HG03139 (cell line): ENCODE measurements around the gene CORO2A.
"Not testable (repeated sequence)": the region's sequence is repeated elsewhere in the genome, so short reads cannot be mapped to it uniquely, and the experiment has no call there.

ENCODE experiments used
- ATAC-seq: cut with Tn5 transposase; IDR thresholded peaks from one replicate; pipeline ENCODE4 v1.9.1; 2021; ENCODE audit not compliant: unreplicated experiment

CORO2A gene

GRCh38 chr9:98086461-98086860 is 106.0 kb downstream of the CORO2A start:
- no peak for ATAC-seq

DNA sequence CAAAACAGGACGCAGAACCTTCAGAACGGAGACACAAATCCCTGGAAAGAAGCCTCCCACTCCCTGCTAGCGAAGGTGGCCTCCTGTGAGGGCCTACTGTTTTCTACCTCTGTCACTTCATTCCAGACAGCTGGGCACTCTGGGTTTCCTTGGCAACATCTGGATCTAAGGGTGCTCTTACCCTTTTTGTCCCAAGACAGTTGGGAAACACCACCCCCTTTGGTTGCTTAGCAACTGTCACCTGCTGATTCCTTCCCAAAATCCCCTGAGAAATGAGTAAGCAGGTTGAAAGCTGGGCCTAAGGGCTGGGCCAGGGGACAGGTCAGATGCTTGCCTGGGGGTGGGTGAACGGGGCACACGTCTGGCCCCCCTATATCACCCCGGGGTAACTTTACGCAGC is 106.5 kb downstream of the CORO2A start:
- no peak for ATAC-seq

- ATAC-seq = no peak
Observed at GRCh38 chr9:98085058-98085457, 107.4 kb downstream of the CORO2A start.

DNA sequence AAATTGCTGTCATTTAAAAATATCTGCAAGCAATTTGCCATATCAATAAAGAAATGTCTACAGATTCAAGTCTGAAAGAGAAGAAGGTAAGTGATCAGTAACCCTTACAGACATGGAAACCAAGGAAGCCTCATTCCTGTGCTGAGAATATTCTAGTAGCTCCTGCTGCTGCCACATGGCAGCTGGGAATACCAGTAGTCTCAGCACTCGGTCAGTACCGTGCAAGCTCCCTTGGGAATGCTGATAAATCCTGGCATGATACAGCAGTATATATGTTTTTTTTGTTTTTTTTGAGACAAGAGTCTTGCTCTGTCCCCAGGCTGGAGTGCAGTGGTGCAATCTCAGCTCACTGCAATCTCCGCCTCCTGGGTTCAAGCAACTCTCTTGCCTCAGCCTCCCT is 108.0 kb downstream of the CORO2A start:
- no peak for ATAC-seq

- no peak for ATAC-seq
Observed at GRCh38 chr9:98083566-98084183, 108.8 kb downstream of the CORO2A start.

- no peak for ATAC-seq
Observed at GRCh38 chr9:98083061-98083501, 109.4 kb downstream of the CORO2A start.

DNA sequence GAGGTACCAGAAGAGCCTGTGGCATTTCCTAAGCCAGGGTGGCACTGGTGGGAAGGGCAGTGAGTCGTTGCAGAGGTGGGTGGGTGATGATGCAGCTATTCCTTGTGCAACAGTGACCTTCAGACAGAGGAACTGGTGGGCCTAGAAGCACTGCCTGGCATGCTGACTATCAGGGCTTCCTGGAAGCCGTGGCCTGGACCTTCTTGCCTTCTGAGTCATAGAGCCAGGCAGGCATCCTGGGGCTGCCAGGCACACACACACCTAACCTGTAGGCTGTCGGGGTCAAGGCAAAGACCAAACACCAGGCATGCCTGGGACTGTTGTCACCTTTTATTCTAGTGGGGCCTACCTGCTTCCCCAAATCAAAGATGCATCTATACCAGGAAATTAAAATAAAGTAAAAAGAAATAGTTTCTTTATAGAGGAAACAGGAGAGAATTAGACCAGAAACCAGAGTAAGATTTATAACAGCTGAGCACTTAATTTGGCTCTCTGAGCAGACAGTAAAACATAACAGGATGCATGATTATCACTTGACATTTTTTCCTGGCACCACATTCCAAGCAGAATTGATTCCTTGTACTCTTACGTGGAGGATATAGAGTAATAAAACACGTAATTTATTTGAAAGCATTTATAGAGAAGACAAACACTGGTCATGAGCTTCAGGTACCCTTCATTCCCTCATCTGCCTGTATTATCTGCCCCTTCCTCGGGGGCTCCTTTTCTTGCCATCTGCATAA is 110.8 kb downstream of the CORO2A start:
- ATAC-seq = no peak

DNA sequence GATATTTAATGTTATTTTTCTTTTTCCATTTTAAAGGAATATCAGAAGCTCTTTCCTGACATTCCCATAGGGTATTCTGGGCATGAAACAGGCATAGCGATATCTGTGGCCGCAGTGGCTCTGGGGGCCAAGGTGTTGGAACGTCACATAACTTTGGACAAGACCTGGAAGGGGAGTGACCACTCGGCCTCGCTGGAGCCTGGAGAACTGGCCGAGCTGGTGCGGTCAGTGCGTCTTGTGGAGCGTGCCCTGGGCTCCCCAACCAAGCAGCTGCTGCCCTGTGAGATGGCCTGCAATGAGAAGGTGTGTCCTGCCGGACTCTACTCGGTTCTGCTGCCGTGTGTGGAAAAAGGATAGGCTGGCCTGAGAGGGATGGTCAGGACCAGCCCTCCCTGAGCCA is 111.7 kb downstream of the CORO2A start:
- no peak for ATAC-seq

GRCh38 chr9:98080326-98080725 is 112.1 kb downstream of the CORO2A start:
- ATAC-seq = no peak

DNA sequence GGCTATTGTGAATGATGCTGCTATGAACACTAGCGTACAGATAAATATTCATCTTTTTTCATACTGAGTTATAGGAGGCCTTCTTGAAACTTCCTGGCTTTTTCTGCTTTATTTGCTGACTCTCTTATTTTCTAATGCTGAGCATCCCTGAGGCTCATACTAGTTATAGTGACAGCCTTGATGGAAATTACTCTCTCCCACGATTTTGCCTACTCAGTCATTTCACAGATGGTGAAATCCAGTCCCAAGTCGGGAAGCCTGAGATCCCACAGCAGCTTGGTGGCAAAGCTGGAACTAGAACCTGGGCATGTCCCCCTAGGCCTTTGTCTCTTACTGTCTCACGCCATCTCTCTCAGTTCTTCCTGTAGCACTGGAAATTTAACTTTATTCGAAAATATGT is 113.5 kb downstream of the CORO2A start:
- ATAC-seq = no peak

GRCh38 chr9:98076514-98076890 is 115.9 kb downstream of the CORO2A start:
- ATAC-seq = not testable (repeated sequence)

GRCh38 chr9:98075332-98075805 is 117.1 kb downstream of the CORO2A start:
- ATAC-seq = no peak

- no peak for ATAC-seq
Observed at GRCh38 chr9:98074115-98074990, 118.1 kb downstream of the CORO2A start.

DNA sequence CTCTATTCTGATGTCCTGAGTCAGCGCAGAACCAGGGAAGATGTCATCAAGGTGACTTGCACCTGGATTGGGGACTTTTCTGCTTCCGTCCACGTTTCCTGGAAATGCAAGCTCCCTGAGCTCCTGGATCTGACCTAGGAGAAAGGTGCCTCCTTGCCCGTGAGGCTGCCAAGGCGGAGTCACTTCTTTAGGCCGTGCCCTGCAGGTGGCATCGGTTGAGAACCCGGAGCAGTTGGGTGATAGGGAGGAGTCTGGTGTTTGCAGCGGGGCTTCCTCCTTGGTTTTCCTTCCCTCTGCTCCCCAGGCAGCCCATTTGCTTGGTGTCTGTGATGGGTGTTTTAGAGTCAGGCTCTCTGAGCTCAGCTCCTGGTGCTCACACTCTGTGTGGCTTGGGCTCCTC is 120.7 kb downstream of the CORO2A start:
- no peak for ATAC-seq
